Measurements from ENCODE around the gene CENPM.

DNA sequence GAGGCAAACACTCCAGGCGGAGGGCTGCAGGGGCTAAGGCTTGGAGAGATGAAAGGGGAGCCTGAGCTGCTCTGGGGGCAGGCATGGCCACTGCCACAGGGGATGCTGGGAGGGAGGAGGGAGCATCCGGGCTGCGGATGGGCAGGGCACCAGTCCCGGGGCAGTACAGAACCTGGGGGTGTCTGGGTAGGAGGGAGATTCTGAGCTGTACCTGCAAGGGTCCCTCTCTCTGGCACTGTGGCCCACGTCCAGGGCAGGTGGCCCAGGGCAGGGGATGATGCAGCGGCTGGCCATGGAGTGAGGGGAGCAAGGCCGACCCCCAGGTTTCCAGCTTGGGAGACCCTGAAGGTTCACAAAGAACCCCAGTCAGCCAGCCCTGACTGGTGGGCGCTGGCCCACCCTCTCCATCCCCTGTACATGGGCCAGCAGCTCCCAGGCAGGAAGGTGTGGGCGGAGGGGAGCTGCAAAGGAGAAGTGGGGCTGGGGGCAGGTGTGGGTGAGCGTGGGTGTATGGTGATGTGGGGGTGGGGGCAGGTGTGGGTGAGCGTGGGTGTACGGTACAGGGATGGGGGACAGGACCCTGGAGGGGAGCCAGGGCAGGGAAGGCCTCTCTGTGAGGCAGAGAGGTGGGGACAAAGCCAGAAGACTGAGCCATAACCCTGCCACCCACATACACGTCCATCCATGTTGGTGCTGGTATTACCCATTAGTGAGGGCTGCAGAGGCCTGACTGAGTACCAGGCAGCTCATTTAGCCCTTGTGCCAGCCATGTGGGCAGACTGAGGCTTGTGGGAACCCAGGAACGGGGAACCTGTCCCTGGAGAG is 18.1 kb downstream of the CENPM start:
- TF ChIP-seq, protein P1, sequence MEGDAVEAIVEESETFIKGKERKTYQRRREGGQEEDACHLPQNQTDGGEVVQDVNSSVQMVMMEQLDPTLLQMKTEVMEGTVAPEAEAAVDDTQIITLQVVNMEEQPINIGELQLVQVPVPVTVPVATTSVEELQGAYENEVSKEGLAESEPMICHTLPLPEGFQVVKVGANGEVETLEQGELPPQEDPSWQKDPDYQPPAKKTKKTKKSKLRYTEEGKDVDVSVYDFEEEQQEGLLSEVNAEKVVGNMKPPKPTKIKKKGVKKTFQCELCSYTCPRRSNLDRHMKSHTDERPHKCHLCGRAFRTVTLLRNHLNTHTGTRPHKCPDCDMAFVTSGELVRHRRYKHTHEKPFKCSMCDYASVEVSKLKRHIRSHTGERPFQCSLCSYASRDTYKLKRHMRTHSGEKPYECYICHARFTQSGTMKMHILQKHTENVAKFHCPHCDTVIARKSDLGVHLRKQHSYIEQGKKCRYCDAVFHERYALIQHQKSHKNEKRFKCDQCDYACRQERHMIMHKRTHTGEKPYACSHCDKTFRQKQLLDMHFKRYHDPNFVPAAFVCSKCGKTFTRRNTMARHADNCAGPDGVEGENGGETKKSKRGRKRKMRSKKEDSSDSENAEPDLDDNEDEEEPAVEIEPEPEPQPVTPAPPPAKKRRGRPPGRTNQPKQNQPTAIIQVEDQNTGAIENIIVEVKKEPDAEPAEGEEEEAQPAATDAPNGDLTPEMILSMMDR (IDR thresholded peaks at IDR 0.05): no peak
- no peak for TF ChIP-seq POLR2A (IDR thresholded peaks at IDR 0.05)
